ENCODE data around the gene RMND5B. TPM values are rescaled to one million over a fixed set of nuclear protein-coding genes. Genes with fewer than 3 reads are reported as not detected.
"Not testable (repeated sequence)": the region's sequence is repeated elsewhere in the genome, so short reads cannot be mapped to it uniquely, and the experiment has no call there.

Gene RMND5B
- total and polyA plus RNA-seq, 8 donors, result 28.9 to 41.5 (median 30.3) TPM

DNA sequence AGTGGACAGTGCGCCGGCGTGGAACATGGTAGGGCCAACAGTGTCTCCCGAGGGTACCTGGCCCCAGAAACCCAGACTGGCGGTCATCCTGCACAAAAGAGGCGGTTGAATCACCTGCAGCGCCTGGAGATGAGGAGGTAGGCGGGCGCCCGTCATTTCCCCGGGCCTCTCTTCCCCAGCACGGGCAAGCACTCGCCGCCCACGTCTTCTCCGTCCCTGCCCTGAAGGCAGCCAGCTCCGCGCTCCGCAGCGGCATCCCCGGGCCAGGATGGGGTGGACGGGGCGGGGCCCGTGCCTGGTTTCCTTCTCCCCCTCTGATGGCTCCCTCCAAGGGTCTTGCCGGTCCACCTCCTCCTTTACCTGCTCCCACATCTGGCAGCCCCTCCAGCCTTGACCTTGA, 44.5 kb upstream of the RMND5B start:
- no peaks in the 10 kb centered on the region for H3K9me3 ChIP-seq
- no peak overlapping the region for H3K27ac ChIP-seq
- H3K4me3 ChIP-seq, result no peak overlapping the region
- ATAC-seq, result peak; percentile 34
- no peaks in the 10 kb centered on the region for H3K36me3 ChIP-seq
- intact Hi-C loops (cut with DNase I), result no loop called here
- no peaks in the 10 kb centered on the region for H3K4me1 ChIP-seq
- TF ChIP-seq, protein P1, sequence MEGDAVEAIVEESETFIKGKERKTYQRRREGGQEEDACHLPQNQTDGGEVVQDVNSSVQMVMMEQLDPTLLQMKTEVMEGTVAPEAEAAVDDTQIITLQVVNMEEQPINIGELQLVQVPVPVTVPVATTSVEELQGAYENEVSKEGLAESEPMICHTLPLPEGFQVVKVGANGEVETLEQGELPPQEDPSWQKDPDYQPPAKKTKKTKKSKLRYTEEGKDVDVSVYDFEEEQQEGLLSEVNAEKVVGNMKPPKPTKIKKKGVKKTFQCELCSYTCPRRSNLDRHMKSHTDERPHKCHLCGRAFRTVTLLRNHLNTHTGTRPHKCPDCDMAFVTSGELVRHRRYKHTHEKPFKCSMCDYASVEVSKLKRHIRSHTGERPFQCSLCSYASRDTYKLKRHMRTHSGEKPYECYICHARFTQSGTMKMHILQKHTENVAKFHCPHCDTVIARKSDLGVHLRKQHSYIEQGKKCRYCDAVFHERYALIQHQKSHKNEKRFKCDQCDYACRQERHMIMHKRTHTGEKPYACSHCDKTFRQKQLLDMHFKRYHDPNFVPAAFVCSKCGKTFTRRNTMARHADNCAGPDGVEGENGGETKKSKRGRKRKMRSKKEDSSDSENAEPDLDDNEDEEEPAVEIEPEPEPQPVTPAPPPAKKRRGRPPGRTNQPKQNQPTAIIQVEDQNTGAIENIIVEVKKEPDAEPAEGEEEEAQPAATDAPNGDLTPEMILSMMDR (IDR thresholded peaks at IDR 0.05), result no peak
- H3K27me3 ChIP-seq, result peaks cover 0 to 29% of the 10 kb centered on the region in 2 donors
- DNase-seq, result no peak

DNA sequence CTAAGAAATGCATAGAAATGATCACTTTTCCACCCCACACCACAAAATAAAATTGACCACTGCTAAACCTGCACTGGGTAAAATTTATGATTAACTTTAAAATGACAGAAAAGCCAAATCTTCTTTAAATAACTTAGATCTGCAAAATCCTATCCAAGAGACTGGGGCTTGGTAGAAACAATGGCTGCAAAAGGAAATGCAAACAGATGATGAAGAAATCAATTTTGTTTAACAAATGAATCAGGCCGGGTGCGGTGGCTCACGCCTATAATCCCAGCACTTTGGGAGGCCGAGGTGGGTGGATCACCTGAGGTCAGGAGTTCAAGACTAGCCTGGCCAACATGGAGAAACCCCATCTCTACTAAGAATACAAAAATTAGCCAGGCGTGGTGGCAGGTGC, 43.6 kb upstream of the RMND5B start:
- intact Hi-C loops (cut with DNase I); H3K9me3 ChIP-seq; DNase-seq; H3K4me1 ChIP-seq; H3K27ac ChIP-seq; H3K36me3 ChIP-seq; H3K4me3 ChIP-seq; ATAC-seq: not testable (repeated sequence)
- H3K27me3 ChIP-seq, result peaks cover 0 to 29% of the 10 kb centered on the region in 2 donors

DNA sequence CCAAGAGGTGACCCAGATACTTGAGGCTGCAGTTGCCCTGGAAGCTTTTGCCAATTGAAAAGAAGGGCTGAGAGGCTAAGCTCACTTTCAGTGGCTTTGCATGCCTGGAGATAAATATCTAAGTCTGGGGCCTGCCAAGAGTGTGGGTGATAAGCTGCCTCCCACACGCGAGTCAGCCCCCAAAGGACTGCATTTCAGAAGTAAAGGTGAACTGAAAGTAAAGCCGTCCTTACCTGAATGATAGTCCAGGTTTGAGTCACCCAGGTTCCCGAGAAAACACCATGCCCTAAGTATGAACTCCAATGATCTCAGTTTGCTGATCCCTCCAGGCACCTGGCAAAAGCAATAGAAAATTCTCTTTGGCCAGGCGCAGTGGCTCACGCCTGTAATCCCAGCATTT, 40.0 kb upstream of the RMND5B start:
- DNase-seq (no peak), ATAC-seq (no peak)
- Histone ChIP-seq H3K36me3 (no peaks in the 10 kb centered on the region), H3K4me1 (no peaks in the 10 kb centered on the region), H3K9me3 (peaks cover 0 to 4% of the 10 kb centered on the region in 2 donors), H3K27me3 (peaks cover 0 to 18% of the 10 kb centered on the region in 2 donors), H3K4me3 (no peak overlapping the region), H3K27ac (no peak overlapping the region)
- TF ChIP-seq, protein P1 (IDR thresholded peaks at IDR 0.05), result no peak
- intact Hi-C loops (cut with DNase I), result no loop called here

DNA sequence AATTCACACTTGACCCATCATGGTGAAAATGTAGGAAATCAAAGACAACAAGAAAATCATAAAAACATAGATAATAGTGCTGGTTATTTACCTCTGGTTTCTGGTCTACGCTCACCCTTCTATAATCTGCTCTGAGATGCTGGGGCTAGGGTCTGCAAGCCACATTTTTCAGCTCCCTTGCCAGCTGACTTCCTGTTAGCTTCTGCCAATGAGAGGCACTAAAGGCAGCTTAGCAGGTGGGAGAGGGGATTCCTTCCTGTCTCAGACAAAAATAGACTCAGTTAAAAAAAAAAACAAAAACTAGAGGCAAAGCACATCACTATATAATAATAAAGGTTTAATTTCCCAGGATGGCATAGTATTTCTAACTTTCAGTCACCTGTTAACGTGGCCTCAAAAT, 37.7 kb upstream of the RMND5B start:
- no peak overlapping the region for H3K4me3 ChIP-seq
- ATAC-seq (no peak), DNase-seq (no peak)
- intact Hi-C loops (cut with DNase I), result no loop called here
- no peak overlapping the region for H3K27ac ChIP-seq
- no peaks in the 10 kb centered on the region for H3K36me3 ChIP-seq
- no peaks in the 10 kb centered on the region for H3K27me3 ChIP-seq
- H3K4me1 ChIP-seq, result no peaks in the 10 kb centered on the region
- TF ChIP-seq, protein P1 (IDR thresholded peaks at IDR 0.05), result no peak
- peaks cover 0 to 4% of the 10 kb centered on the region in 2 donors for H3K9me3 ChIP-seq

DNA sequence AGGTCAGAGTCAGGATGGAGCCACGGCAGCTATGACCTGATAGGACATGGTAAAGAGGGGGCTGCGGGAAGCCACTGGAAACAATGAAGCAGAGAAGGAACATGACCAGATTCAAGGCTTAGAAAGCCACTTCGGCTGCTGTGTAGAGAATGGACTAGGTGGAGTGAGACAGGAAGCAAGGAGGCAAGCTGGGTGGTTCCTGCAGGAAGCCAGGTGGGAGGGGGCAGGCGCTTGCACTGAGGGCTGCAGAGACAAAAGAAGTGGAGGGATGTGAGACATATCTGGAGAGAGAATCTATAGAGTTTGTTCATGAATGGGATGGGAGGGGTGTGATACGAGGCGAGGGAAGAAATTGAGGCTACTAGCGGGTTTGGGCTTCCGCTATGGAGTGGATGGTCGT, 36.5 kb upstream of the RMND5B start:
- ATAC-seq (no peak), DNase-seq (no peak)
- H3K4me3 ChIP-seq, result no peak overlapping the region
- no peak overlapping the region for H3K27ac ChIP-seq
- H3K4me1 ChIP-seq, result no peaks in the 10 kb centered on the region
- H3K9me3 ChIP-seq, result peaks cover 0 to 4% of the 10 kb centered on the region in 2 donors
- intact Hi-C loops (cut with DNase I), result no loop called here
- H3K27me3 ChIP-seq, result no peaks in the 10 kb centered on the region
- H3K36me3 ChIP-seq, result no peaks in the 10 kb centered on the region
- TF ChIP-seq, protein P1 (IDR thresholded peaks at IDR 0.05), result no peak

DNA sequence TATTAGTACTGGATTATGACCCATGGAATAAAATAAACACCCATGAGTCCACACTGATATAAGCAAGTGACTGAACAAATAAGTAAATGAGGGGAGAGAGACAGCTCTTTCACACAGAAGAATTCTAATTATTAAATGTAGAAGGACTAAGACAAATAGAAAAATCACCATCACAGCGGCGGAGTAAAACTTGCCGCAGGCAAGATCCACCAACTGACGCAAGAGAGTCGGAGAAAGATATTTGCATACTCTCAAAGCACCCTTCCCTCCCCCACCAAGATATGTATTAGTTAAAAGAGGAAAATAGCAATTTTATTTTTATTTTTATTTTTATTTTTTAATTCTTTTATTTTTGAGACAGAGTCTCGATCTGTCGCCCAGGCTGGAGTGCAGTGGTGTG, 32.1 kb upstream of the RMND5B start:
- H3K36me3 ChIP-seq, result no peaks in the 10 kb centered on the region
- H3K4me1 ChIP-seq, result no peaks in the 10 kb centered on the region
- TF ChIP-seq, protein P1 (IDR thresholded peaks at IDR 0.05), result no peak
- H3K27me3 ChIP-seq, result no peaks in the 10 kb centered on the region
- no peaks in the 10 kb centered on the region for H3K9me3 ChIP-seq
- no peak for DNase-seq
- H3K4me3 ChIP-seq, result no peak overlapping the region
- intact Hi-C loops (cut with DNase I), result no loop called here
- H3K27ac ChIP-seq, result no peak overlapping the region
- no peak for ATAC-seq
